ENCODE data around the gene VWA8.

VWA8 gene

DNA sequence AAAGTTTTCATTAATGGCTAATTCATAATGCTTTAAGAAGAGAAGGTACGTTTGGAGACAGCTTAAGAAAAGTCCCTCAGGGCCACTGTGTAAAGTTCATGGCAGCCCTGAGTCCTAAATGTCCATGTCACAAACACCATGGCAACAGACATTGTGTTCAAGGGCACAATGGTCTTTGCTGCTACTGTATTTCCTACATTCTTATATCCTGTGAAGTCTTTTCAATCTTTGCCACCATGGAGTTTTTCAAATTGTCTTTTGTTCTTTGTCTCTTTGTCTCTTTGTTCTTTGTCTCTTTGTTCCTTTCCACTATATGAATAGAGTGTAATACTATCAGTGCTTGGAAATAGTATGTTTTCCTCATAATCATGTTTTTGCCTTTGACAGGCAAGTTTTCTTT is 178.8 kb downstream of the VWA8 start:
- ATAC-seq = no peak
- TF ChIP-seq PPARA (CRISPR knock-in tag; IDR thresholded peaks at IDR 0.05; ENCODE audit: borderline replicate concordance) (no peak), RARB (CRISPR knock-in tag; IDR thresholded peaks at IDR 0.05) (no peak), ZFP30 (CRISPR knock-in tag; IDR thresholded peaks at IDR 0.05) (no peak)
- TF ChIP-seq, protein P1, sequence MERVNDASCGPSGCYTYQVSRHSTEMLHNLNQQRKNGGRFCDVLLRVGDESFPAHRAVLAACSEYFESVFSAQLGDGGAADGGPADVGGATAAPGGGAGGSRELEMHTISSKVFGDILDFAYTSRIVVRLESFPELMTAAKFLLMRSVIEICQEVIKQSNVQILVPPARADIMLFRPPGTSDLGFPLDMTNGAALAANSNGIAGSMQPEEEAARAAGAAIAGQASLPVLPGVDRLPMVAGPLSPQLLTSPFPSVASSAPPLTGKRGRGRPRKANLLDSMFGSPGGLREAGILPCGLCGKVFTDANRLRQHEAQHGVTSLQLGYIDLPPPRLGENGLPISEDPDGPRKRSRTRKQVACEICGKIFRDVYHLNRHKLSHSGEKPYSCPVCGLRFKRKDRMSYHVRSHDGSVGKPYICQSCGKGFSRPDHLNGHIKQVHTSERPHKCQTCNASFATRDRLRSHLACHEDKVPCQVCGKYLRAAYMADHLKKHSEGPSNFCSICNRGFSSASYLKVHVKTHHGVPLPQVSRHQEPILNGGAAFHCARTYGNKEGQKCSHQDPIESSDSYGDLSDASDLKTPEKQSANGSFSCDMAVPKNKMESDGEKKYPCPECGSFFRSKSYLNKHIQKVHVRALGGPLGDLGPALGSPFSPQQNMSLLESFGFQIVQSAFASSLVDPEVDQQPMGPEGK (CRISPR knock-in tag; IDR thresholded peaks at IDR 0.05; ENCODE audit: borderline replicate concordance) = no peak
- TF ChIP-seq, protein P2, sequence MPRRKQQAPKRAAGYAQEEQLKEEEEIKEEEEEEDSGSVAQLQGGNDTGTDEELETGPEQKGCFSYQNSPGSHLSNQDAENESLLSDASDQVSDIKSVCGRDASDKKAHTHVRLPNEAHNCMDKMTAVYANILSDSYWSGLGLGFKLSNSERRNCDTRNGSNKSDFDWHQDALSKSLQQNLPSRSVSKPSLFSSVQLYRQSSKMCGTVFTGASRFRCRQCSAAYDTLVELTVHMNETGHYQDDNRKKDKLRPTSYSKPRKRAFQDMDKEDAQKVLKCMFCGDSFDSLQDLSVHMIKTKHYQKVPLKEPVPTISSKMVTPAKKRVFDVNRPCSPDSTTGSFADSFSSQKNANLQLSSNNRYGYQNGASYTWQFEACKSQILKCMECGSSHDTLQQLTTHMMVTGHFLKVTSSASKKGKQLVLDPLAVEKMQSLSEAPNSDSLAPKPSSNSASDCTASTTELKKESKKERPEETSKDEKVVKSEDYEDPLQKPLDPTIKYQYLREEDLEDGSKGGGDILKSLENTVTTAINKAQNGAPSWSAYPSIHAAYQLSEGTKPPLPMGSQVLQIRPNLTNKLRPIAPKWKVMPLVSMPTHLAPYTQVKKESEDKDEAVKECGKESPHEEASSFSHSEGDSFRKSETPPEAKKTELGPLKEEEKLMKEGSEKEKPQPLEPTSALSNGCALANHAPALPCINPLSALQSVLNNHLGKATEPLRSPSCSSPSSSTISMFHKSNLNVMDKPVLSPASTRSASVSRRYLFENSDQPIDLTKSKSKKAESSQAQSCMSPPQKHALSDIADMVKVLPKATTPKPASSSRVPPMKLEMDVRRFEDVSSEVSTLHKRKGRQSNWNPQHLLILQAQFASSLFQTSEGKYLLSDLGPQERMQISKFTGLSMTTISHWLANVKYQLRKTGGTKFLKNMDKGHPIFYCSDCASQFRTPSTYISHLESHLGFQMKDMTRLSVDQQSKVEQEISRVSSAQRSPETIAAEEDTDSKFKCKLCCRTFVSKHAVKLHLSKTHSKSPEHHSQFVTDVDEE (CRISPR knock-in tag; IDR thresholded peaks at IDR 0.05) = no peak

DNA sequence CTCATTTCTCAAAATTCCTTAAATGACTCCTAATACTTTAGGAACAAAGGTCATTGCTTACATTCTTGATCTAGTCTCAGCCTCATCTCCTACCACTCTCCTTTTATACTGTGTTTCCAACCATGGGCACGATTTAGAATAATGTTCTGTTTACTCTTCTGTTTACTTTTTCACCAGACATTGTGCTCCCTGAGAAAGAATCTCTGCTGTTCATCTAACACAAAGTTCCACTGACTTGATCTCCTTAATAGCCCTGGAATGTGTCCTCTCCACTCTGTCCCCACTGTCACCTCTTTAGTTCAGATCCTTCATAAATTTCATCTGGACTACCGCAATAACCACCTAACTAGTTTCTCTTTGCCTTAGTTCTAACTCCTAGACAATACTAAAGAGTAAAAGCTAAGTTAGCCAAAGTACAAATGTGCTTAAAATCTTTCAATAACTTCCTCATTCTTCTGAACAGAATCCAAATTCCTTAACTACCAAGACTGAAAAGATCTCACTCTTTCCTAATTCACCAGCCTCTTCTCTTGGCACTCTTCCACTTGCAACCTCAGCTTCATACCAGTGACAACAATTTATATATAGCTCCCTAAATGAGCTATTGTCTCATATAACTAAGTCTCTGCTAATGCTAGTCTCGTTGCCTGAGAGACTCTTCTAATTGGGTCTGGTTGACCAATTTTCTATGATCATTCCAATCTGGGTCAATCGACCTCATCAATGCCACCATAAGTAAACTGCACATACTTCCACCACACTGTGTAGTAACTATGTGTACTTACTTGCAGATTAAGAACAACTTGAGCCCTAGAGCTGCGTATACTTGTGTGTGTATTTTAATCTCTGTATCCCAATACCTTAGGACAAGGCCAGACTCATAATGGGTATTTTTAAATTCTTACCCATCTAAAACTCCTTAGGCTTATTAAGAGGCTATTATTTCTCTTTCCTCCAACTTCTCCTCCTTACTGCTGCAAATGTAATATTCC is 179.9 kb downstream of the VWA8 start:
- ATAC-seq = peak; percentile 80
- TF ChIP-seq, protein P3, sequence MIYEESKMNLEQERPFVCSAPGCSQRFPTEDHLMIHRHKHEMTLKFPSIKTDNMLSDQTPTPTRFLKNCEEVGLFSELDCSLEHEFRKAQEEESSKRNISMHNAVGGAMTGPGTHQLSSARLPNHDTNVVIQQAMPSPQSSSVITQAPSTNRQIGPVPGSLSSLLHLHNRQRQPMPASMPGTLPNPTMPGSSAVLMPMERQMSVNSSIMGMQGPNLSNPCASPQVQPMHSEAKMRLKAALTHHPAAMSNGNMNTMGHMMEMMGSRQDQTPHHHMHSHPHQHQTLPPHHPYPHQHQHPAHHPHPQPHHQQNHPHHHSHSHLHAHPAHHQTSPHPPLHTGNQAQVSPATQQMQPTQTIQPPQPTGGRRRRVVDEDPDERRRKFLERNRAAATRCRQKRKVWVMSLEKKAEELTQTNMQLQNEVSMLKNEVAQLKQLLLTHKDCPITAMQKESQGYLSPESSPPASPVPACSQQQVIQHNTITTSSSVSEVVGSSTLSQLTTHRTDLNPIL (CRISPR knock-in tag; IDR thresholded peaks at IDR 0.05; ENCODE audit: low read depth) = no peak
- TF ChIP-seq, protein P1 (CRISPR knock-in tag; IDR thresholded peaks at IDR 0.05; ENCODE audit: borderline replicate concordance) = no peak
- TF ChIP-seq ISL1 (CRISPR knock-in tag; IDR thresholded peaks at IDR 0.05) = 0 out of 2 replicates have a peak, but pooled peaks have one; percentile 9
- no peak for TF ChIP-seq ZC3H10 (CRISPR knock-in tag; IDR thresholded peaks at IDR 0.05)
- TF ChIP-seq ZNF8 (CRISPR knock-in tag; IDR thresholded peaks at IDR 0.05) = no peak

DNA sequence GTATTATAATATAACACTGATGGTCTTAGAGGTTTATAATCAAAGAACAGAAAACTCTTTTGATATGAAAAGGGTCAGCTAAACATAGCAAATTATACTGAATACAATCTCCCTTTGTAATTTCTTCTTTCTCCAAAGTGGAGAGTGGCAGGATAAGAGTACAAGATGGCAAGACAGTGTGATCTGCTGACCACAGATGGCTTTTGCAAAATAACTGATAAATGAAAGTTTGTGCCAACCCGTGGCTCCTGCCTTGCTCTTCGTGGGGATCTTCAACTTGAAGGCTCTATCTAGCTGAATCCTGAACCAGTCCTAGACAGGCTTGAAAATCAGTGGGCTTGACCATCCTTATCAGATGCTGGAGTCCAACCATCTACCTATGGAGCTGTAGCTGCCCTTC is 185.7 kb downstream of the VWA8 start:
- ATAC-seq = no peak
- TF ChIP-seq OSR1 (CRISPR knock-in tag; IDR thresholded peaks at IDR 0.05) = no peak
- TF ChIP-seq, protein P4, sequence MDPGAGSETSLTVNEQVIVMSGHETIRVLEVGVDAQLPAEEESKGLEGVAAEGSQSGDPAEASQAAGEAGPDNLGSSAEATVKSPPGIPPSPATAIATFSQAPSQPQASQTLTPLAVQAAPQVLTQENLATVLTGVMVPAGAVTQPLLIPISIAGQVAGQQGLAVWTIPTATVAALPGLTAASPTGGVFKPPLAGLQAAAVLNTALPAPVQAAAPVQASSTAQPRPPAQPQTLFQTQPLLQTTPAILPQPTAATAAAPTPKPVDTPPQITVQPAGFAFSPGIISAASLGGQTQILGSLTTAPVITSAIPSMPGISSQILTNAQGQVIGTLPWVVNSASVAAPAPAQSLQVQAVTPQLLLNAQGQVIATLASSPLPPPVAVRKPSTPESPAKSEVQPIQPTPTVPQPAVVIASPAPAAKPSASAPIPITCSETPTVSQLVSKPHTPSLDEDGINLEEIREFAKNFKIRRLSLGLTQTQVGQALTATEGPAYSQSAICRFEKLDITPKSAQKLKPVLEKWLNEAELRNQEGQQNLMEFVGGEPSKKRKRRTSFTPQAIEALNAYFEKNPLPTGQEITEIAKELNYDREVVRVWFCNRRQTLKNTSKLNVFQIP (CRISPR knock-in tag; IDR thresholded peaks at IDR 0.05; ENCODE audit: borderline replicate concordance, low read depth) = no peak

DNA sequence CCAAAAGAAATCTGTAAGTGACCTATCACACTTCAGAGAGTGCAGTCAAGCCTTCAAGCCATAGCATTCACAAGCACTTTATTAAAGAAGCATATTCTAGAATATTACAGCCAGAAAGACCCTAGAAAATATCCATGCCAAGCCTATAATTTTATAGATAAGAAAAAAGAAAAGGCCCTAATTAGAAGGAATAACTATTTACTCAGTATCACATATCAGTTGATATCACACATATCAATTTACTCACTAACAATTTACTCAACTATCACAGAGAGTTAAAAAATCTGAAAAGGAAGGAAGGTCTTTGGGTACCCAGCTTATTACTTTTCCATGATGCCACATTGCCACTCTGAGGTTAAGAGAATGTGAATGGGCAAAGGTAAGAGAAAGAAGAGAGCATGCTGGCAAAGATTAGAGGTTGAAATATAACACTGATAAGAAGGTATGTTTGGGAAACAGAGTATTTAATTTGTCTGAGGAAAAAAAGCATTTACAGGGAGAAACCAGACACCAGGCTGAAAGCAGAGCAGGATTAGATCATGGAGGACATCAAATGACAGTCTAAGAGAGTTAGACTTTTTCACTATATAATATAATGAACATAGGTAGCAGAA is 186.2 kb downstream of the VWA8 start:
- no peak; the same call in 2 of the 3 replicates for ATAC-seq
- no peak for TF ChIP-seq RARB (CRISPR knock-in tag; IDR thresholded peaks at IDR 0.05)
- TF ChIP-seq GLIS3 (CRISPR knock-in tag; IDR thresholded peaks at IDR 0.05) = no peak
- TF ChIP-seq, protein P5, sequence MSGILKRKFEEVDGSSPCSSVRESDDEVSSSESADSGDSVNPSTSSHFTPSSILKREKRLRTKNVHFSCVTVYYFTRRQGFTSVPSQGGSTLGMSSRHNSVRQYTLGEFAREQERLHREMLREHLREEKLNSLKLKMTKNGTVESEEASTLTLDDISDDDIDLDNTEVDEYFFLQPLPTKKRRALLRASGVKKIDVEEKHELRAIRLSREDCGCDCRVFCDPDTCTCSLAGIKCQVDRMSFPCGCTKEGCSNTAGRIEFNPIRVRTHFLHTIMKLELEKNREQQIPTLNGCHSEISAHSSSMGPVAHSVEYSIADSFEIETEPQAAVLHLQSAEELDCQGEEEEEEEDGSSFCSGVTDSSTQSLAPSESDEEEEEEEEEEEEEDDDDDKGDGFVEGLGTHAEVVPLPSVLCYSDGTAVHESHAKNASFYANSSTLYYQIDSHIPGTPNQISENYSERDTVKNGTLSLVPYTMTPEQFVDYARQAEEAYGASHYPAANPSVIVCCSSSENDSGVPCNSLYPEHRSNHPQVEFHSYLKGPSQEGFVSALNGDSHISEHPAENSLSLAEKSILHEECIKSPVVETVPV (CRISPR knock-in tag; IDR thresholded peaks at IDR 0.05) = no peak
- TF ChIP-seq TCF4 (CRISPR knock-in tag; IDR thresholded peaks at IDR 0.05; ENCODE audit: borderline replicate concordance) = no peak
- TF ChIP-seq ISL1 (CRISPR knock-in tag; IDR thresholded peaks at IDR 0.05) = no peak
- TF ChIP-seq, protein P4 (CRISPR knock-in tag; IDR thresholded peaks at IDR 0.05; ENCODE audit: borderline replicate concordance, low read depth) = no peak
- TF ChIP-seq ZNF70 (CRISPR knock-in tag; IDR thresholded peaks at IDR 0.05) = no peak
- no peak for TF ChIP-seq ZNF8 (CRISPR knock-in tag; IDR thresholded peaks at IDR 0.05)
